Central memory CD8-positive, alpha-beta T cell (primary cell): ENCODE data around the gene PFN3.
"Not testable (repeated sequence)": the region's sequence is repeated elsewhere in the genome, so short reads cannot be mapped to it uniquely, and the experiment has no call there.

Experiments used
- ATAC-seq: fragments of 150-1000 bp; cut with Tn5 transposase; replicated peaks from 2 replicates; pipeline ENCODE4 v1.10.0; 2022; ENCODE audit warnings: mild to moderate bottlenecking, moderate FRiP score, moderate number of reproducible peaks; ENCODE audit not compliant: poor library complexity, severe bottlenecking; ENCODE audit errors: extremely low read depth
- DNase-seq, 2 donors: peaks; one replicate each; pipeline ENCODE4 v3.0.0; 2021; ENCODE audit warnings: low spot score in 2 of 2
- H3K27ac Mint-ChIP-seq: one replicate; pipeline ENCODE4 v1.8.0; 2022; ENCODE audit warnings: low read depth, mild to moderate bottlenecking, moderate library complexity, mixed read lengths
- H3K27me3 Mint-ChIP-seq: one replicate; pipeline ENCODE4 v1.8.0; 2022; ENCODE audit warnings: mixed read lengths
- H3K36me3 Mint-ChIP-seq: one replicate; pipeline ENCODE4 v1.8.0; 2022; ENCODE audit warnings: mild to moderate bottlenecking, moderate library complexity, mixed read lengths; ENCODE audit not compliant: insufficient read depth
- H3K4me1 Mint-ChIP-seq: one replicate; pipeline ENCODE4 v1.8.0; 2022; ENCODE audit warnings: mixed read lengths
- H3K4me3 Mint-ChIP-seq: one replicate; pipeline ENCODE4 v1.8.0; 2022; ENCODE audit warnings: mild to moderate bottlenecking, moderate library complexity, mixed read lengths
- H3K9me3 Mint-ChIP-seq: one replicate; pipeline ENCODE4 v1.8.0; 2022; ENCODE audit warnings: mixed read lengths

PFN3 gene

DNA sequence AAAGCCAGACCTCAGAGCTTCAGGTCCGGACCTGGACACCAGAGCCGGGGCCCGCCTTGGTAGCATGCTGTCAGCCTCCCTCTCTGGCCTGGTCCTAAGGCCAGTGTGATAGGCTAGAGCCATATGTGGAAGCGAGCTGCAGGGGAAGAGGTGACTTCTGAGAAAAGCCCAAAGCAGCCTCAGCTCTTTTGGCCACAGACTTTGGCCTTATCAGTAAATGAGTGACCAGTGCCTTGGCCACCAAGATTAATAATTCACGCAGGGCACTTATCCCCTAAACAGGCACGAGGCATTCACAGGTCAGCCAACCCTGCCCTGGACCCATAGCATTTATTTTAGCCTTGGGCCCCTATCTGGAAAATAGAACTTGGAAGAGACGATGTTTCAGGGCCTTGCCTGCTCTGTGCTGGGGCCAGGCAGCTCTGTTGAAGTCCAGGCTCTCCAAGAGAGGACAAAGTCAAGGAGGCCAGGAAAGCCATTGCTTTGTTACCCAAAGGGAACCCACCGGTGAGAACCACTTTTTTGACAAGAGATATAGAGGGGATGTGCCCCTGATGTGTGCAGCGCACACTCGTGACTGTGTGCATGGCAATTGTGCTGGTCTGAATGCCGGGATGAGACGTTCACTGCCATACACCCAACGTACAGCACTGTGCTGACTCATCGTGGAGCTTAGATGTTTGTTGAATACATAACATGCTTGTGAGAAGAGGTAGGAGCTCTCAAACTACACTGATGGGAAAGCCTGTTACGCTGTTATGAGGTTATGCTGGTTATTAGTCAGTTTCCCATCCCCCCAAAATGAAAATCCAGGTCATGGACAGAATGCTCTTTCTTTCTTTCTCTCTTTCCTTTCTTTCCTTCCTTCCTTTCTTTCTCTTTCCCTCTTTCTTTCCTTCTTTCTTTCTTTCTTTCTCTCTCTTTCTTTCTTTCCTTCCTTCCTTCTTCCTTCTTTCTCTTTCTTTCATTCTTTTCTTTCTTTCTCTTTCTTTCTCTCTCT lies 21.3 kb downstream of the PFN3 start:
- no peak overlapping the region for H3K4me3 Mint-ChIP-seq
- DNase-seq (no peak), ATAC-seq (no peak)
- H3K27ac Mint-ChIP-seq = no peak overlapping the region
- H3K36me3 Mint-ChIP-seq = peaks cover 2% of the 10 kb centered on the region
- H3K27me3 Mint-ChIP-seq = no peaks in the 10 kb centered on the region
- no peaks in the 10 kb centered on the region for H3K9me3 Mint-ChIP-seq
- H3K4me1 Mint-ChIP-seq = peaks cover 30% of the 10 kb centered on the region

DNA sequence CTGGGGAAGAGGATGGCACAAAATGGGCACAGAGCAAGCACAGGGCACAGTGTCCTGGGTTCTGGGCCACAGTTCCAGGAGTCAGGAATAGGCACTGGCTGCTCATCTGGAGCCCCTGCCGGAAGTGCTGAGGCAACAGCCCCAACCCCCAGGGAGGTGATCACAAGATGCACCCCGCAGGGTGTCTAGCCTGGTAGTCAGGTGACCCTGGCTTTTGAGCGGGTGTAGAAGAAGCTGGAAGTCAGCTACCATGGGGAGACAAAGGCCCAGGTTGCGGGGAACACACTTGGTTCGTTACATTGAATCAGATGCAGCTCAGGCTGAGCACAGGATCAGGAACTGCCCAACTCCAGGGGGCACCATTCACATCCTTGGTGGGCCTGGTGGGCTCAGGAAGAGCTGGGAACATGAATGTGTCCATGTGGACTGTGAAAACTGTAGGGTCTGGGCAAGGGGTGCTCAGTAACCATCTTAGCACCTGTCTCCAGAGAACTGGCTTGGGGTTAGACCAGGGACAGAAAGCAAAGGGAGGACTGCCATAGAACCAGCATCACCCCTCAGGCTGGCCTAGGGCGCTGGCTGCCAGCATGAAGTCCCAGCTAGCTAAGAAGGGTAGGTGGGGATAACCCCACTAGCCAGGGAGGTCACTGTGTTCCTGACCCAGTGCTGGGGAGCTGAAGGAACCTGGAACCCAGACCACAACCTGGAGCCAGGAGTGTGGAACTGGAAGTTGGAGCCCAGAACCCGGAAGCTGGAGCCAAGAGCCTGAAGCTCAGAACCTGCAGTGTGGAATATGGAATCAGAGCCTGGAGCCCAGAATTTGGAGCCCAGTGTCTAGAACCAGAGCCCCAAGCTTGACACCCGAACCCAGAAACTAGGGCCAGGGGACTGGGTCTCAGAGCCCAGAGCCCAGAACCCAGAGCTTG lies 22.3 kb downstream of the PFN3 start:
- Mint-ChIP-seq H3K9me3 (no peaks in the 10 kb centered on the region), H3K36me3 (peaks cover 5% of the 10 kb centered on the region), H3K27ac (no peak overlapping the region), H3K27me3 (no peaks in the 10 kb centered on the region), H3K4me1 (peaks cover 33% of the 10 kb centered on the region), H3K4me3 (no peak overlapping the region)
- ATAC-seq (no peak), DNase-seq (no peak)

DNA sequence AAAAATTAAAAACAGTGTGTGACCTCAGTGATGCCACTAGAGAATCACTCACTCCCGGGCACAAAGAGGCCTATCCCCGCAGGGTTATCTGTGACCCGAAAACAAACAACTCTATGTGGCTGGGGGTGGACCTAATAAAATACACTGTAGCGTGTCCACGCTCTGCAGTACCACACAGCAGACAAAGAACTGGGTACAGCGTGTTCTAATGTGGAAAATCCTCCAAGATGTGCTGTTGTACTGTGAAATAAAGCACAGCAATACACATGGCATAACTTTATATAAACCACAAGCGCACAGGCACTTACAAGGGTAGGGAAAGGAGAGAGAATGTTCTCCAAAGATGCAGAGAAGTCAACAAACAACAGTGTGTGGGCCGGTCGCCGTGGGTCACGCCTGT lies 24.4 kb downstream of the PFN3 start:
- no peak overlapping the region for H3K27ac Mint-ChIP-seq
- H3K4me1 Mint-ChIP-seq = peaks cover 48% of the 10 kb centered on the region

DNA sequence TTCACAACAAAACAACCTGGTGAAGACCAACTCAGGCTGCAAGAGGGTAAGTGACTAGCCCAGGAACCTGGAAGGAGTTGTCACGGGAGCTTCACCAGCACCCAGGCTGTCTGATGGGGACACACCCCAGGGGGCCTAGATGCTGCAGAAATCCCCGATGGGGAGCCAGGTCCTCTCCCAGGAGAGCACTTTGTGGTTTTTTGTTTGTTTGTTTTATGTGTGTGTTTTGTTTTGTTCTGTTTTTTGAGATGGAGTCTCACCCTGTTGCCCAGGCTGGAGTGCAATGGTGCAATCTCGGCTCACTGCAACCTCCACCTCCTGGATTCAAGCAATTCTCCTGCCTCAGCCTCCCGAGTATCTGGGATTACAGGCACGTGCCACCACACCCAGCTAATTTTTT lies 24.9 kb downstream of the PFN3 start:
- not testable (repeated sequence) for ATAC-seq, H3K27me3 Mint-ChIP-seq, H3K9me3 Mint-ChIP-seq, H3K4me3 Mint-ChIP-seq, DNase-seq, H3K27ac Mint-ChIP-seq
- peaks cover 48% of the 10 kb centered on the region for H3K4me1 Mint-ChIP-seq
- peaks cover 11% of the 10 kb centered on the region for H3K36me3 Mint-ChIP-seq

More for the DNA sequence above, 24.4 kb downstream of the PFN3 start:
- H3K27me3 Mint-ChIP-seq = no peaks in the 10 kb centered on the region
- H3K36me3 Mint-ChIP-seq = peaks cover 11% of the 10 kb centered on the region
- DNase-seq = no peak
- no peak overlapping the region for H3K4me3 Mint-ChIP-seq
- ATAC-seq = no peak
- H3K9me3 Mint-ChIP-seq = no peaks in the 10 kb centered on the region

DNA sequence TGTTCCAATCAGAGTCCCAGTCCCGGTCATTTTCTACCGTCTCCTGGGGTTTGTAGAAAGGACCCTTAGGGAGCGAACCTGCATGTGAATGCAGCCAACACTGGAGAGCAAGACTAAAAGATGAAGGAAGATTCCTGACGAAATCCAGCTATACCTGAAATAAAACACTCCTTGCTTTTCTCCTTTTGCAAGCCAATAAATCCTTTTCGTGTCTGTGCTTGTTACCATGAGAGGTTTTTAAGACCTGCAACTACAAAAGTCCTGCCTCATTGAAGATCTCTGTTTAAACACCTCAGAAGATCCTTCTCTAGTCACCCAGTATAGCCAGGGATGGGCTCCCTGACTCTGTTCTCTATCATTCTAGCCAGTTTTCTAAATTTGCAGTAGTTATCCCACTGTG lies 26.2 kb downstream of the PFN3 start:
- H3K36me3 Mint-ChIP-seq = peaks cover 18% of the 10 kb centered on the region
- H3K27ac Mint-ChIP-seq = peak overlapping the region; percentile 87

DNA sequence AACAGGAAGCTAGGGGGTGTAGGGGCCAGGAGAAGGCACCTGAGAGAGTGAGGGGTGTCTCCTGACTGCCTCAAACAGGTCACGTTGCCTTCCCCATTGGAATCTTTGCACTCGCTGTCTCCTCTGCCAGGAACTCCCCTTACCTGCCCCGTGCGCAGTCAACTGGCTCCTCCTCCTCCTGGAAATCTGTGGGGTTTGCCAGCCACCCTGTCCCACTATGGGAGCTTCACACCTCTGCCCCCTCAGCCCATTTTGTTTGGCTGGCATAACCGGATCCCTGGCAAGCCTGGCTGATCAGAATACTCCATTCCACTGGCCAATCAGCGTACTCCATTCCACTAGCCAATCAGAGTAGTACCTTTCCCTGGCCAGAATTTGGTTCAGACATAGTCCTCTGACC lies 26.7 kb downstream of the PFN3 start:
- Mint-ChIP-seq H3K4me1 (peaks cover 45% of the 10 kb centered on the region), H3K9me3 (no peaks in the 10 kb centered on the region), H3K36me3 (peaks cover 23% of the 10 kb centered on the region), H3K27me3 (no peaks in the 10 kb centered on the region), H3K27ac (peak overlapping the region; percentile 87), H3K4me3 (no peak overlapping the region)
- DNase-seq (no peak), ATAC-seq (no peak)

More for the DNA sequence above, 26.2 kb downstream of the PFN3 start:
- no peak for DNase-seq
- no peaks in the 10 kb centered on the region for H3K27me3 Mint-ChIP-seq
- H3K4me3 Mint-ChIP-seq = no peak overlapping the region
- H3K9me3 Mint-ChIP-seq = no peaks in the 10 kb centered on the region
- ATAC-seq = no peak
- H3K4me1 Mint-ChIP-seq = peaks cover 44% of the 10 kb centered on the region

DNA sequence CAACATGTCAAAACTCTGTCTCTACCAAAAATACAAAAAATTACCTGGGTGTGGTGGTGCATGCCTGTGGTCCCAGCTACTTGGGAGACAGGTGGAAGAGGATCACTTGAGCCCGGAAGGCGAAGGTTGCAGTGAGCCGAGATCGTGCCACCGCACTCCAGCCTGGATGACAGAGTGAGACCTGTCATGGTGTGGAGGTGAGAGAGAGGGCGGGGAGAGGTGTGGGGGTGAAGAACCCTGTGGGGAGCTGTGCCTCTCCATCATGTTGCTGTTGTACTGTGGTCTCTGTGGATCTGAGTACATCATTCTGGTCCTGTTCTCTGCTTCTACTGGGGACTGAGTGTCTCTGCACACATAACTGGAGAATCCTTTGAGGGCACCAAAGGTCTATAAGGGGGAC lies 27.6 kb downstream of the PFN3 start:
- H3K27me3 Mint-ChIP-seq = no peaks in the 10 kb centered on the region
- peak in 1 of 2 donors; percentile 20 for DNase-seq
- no peaks in the 10 kb centered on the region for H3K9me3 Mint-ChIP-seq
- H3K4me3 Mint-ChIP-seq = peak overlapping the region; percentile 45
- peaks cover 30% of the 10 kb centered on the region for H3K36me3 Mint-ChIP-seq
- peaks cover 51% of the 10 kb centered on the region for H3K4me1 Mint-ChIP-seq
- ATAC-seq = peak; percentile 82
- H3K27ac Mint-ChIP-seq = peak overlapping the region; percentile 87

DNA sequence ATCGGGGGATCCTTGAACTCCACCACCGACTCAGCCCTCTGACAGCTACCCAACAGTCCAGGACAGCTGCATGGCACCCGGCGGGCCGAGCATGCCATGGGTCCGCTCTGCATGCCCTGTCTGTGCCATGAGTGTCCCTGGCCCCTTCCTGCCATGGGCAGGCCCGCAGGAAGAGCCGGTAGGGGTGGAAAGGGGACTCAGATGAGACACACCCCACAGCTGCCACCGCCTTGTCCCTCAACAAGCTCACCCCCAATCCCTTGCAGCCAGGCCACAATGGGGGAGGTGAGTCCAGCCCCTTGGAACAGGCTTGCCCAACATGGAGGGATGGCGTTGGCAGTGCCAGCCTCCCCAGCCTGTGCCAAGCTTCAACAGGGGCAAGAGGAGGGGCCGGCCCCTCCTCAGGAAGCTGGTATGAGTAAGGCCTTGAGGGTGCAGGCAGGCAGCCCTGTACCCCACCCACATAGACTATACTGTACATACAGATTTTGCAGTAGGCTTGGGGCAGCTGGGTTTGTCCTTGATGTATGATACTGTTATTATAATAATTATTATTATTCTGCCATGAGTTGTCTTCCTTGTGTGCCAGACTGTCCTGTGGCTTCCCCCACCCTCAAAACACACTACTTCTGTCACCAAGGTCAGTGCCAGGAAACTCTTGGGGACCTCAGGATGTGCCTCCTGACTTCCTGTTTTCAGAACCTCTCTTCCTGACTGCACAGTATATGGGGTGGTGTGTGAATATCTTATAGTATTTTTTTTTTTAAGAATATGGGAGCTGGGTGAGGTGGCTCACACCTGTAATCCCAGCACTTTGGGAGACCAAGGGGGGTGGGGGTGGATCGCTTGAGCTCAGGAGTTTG lies 28.2 kb downstream of the PFN3 start:
- peaks cover 51% of the 10 kb centered on the region for H3K4me1 Mint-ChIP-seq
- ATAC-seq (peak; percentile 62), DNase-seq (no peak)
- H3K4me3 Mint-ChIP-seq = peak overlapping the region; percentile 45
- H3K36me3 Mint-ChIP-seq = peaks cover 30% of the 10 kb centered on the region
- H3K27ac Mint-ChIP-seq = peak overlapping the region; percentile 87
- no peaks in the 10 kb centered on the region for H3K27me3 Mint-ChIP-seq
- no peaks in the 10 kb centered on the region for H3K9me3 Mint-ChIP-seq

DNA sequence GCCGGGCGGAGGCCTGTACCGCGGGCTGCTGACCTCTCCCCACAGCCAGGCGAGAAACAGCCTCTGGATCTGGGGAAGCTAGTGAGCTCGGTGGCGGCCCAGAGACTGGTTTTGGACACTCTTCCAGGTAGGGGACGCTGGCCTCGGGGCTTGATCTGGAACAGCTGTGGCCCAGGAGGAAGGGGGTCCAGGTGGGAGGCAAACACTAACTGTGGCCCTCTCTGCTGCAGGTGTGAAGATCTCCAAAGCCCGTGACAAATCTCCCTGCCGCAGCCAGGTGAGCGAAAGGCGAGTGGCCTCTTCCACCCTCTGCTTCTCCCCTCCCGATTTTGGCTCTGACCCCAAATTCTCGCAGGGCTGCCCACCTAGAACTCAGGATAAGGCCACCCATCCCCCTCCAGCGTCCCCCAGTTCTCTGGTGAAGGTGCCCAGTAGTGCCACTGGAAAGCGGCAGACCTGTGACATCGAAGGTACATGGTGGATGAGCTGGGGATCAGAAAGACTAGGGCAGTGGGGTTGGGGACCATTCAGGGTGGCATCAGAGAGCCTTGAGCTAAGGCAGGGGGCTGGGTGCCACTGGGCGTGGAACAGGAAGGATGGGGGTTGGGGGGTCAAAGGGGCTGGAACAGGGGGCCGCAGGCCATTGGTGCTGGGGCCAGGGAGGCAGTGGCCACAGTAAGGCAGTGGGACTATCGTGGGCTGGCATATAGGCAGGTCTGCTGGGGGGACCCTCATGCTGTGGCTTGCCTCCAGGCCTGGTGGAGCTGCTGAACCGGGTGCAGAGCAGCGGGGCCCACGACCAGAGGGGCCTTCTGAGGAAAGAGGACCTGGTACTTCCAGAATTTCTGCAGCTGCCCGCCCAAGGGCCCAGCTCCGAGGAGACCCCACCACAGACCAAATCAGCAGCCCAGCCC lies 29.1 kb downstream of the PFN3 start:
- peak overlapping the region; percentile 55 for H3K4me3 Mint-ChIP-seq
- H3K9me3 Mint-ChIP-seq = no peaks in the 10 kb centered on the region
- peaks cover 32% of the 10 kb centered on the region for H3K36me3 Mint-ChIP-seq
- ATAC-seq (no peak), DNase-seq (no peak)
- H3K4me1 Mint-ChIP-seq = peaks cover 55% of the 10 kb centered on the region
- no peak overlapping the region for H3K27ac Mint-ChIP-seq
- H3K27me3 Mint-ChIP-seq = no peaks in the 10 kb centered on the region

DNA sequence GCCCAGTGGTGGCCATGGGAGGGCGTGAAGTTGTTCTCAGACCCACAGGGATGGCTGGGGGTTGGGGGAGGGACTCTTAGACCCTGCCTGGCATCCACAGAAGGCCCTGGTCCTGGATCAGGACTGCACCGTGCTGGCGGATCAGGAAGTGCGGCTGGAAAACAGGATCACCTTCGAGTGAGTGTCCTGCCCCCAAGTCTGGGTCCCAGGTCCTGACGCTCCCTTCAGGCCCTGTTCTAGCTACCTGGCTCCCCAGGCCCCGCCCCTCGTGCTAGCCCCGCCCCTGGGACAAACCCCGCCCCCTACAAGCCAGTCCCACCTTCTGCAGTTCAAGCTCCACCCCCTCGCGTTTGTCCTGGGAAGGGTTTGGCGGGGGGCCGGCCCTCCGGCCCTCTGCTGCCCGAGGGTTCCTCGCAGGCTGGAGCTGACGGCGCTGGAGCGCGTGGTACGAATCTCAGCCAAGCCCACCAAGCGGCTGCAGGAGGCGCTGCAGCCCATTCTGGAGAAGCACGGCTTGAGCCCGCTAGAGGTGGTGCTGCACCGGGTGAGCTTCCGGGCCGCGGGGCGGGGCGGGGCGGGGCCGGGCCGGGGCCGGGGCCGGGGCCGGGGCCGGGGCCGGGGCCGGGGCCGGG lies 29.9 kb downstream of the PFN3 start:
- Mint-ChIP-seq H3K27me3 (no peaks in the 10 kb centered on the region), H3K4me3 (no peak overlapping the region), H3K27ac (no peak overlapping the region), H3K9me3 (no peaks in the 10 kb centered on the region), H3K4me1 (peaks cover 57% of the 10 kb centered on the region), H3K36me3 (peaks cover 34% of the 10 kb centered on the region)
- peak; percentile 42 for ATAC-seq
- DNase-seq = peak in 1 of 2 donors; percentile 27
